HL-60 (cell line): ENCODE data around the gene RALB.
"Not testable (repeated sequence)": the region's sequence is repeated elsewhere in the genome, so short reads cannot be mapped to it uniquely, and the experiment has no call there.

Experiments used
- DNase-seq, 2 experiments: peaks; one replicate each; pipeline ENCODE4 v3.0.0-alpha.2; 2010 to 2020; ENCODE audit warnings: low read depth in 1 of 2, low spot score in 1 of 2
- H3K27ac ChIP-seq: fragments of 250-450 bp; sonication (Bioruptor Pico); replicated peaks from 2 replicates; pipeline ENCODE4 v1.5.1; 2020; ENCODE audit warnings: mild to moderate bottlenecking, moderate library complexity
- H3K27me3 ChIP-seq: fragments of 250-450 bp; sonication (Bioruptor Pico); 2 replicates; pipeline ENCODE4 v1.5.1; 2021; ENCODE audit warnings: mild to moderate bottlenecking, moderate library complexity; ENCODE audit not compliant: insufficient read depth, poor library complexity, severe bottlenecking
- H3K4me3 ChIP-seq: replicated peaks from 2 replicates; pipeline ENCODE4 v1.5.1; 2011; ENCODE audit warnings: mild to moderate bottlenecking, control low read depth, low read length; ENCODE audit not compliant: insufficient read depth
- CTCF ChIP-seq: IDR thresholded peaks from one replicate; pipeline ENCODE4 v1.5.1; 2011; ENCODE audit warnings: low read length, control low read depth, inconsistent platforms; ENCODE audit not compliant: insufficient read depth
- GABPA ChIP-seq: IDR thresholded peaks from 2 replicates; pipeline ENCODE4 v1.6.1; 2012; ENCODE audit warnings: low read depth
- POLR2AphosphoS5 ChIP-seq: IDR thresholded peaks from 2 replicates; pipeline ENCODE4 v1.6.1; 2012; ENCODE audit warnings: low read depth
- REST ChIP-seq: IDR thresholded peaks from 2 replicates; pipeline ENCODE4 v1.6.1; 2012; ENCODE audit warnings: low read depth; ENCODE audit not compliant: insufficient replicate concordance
- SPI1 ChIP-seq: IDR thresholded peaks from 2 replicates; pipeline ENCODE4 v1.6.1; 2012; ENCODE audit warnings: low read depth, mild to moderate bottlenecking, borderline replicate concordance

The RALB gene

GRCh38 chr2:120307482-120307881 is 54.8 kb downstream of the RALB start:
- no peak for TF ChIP-seq REST
- no peak for TF ChIP-seq GABPA
- TF ChIP-seq SPI1 = no peak
- TF ChIP-seq POLR2AphosphoS5 = no peak
- TF ChIP-seq CTCF = no peak
- H3K27ac ChIP-seq = no peak overlapping the region
- no peak for DNase-seq
- H3K4me3 ChIP-seq = no peak overlapping the region
- H3K27me3 ChIP-seq = no peaks in the 10 kb centered on the region

GRCh38 chr2:120308038-120308910 is 55.6 kb downstream of the RALB start:
- no peak for TF ChIP-seq SPI1
- no peak for TF ChIP-seq GABPA
- TF ChIP-seq POLR2AphosphoS5 = no peak
- TF ChIP-seq CTCF = no peak
- no peak for TF ChIP-seq REST
- H3K4me3 ChIP-seq = no peak overlapping the region
- H3K27me3 ChIP-seq = no peaks in the 10 kb centered on the region
- no peak overlapping the region for H3K27ac ChIP-seq
- no peak for DNase-seq

GRCh38 chr2:120310136-120310535 is 57.5 kb downstream of the RALB start:
- H3K27ac ChIP-seq = no peak overlapping the region
- DNase-seq = no peak
- no peak overlapping the region for H3K4me3 ChIP-seq
- no peak for TF ChIP-seq GABPA
- no peak for TF ChIP-seq POLR2AphosphoS5
- TF ChIP-seq REST = no peak
- no peak for TF ChIP-seq CTCF
- TF ChIP-seq SPI1 = no peak
- no peaks in the 10 kb centered on the region for H3K27me3 ChIP-seq

- not testable (repeated sequence) for H3K4me3 ChIP-seq, H3K27me3 ChIP-seq, DNase-seq, H3K27ac ChIP-seq
Measured at GRCh38 chr2:120310841-120311240, 58.2 kb downstream of the RALB start.
